ENCODE measurements around the gene PROX2. TPM values are rescaled to one million over a fixed set of nuclear protein-coding genes. Genes with fewer than 3 reads are reported as not detected.

The PROX2 gene
- total RNA-seq, 4 donors from 2014 or later = not detected

GRCh38 chr14:74905595-74906142 is 29.7 kb upstream of the PROX2 start:
- Histone ChIP-seq H3K27ac (peak overlapping the region in 1 of 2 donors; percentile 25), H3K9me3 (no peaks in the 10 kb centered on the region), H3K36me3 (no peaks in the 10 kb centered on the region), H3K4me3 (no peak overlapping the region), H3K4me1 (peaks cover 0 to 10% of the 10 kb centered on the region in 2 donors), H3K27me3 (no peaks in the 10 kb centered on the region)
- DNase-seq = peak; percentile 75 to 78
- TF ChIP-seq, protein P1, sequence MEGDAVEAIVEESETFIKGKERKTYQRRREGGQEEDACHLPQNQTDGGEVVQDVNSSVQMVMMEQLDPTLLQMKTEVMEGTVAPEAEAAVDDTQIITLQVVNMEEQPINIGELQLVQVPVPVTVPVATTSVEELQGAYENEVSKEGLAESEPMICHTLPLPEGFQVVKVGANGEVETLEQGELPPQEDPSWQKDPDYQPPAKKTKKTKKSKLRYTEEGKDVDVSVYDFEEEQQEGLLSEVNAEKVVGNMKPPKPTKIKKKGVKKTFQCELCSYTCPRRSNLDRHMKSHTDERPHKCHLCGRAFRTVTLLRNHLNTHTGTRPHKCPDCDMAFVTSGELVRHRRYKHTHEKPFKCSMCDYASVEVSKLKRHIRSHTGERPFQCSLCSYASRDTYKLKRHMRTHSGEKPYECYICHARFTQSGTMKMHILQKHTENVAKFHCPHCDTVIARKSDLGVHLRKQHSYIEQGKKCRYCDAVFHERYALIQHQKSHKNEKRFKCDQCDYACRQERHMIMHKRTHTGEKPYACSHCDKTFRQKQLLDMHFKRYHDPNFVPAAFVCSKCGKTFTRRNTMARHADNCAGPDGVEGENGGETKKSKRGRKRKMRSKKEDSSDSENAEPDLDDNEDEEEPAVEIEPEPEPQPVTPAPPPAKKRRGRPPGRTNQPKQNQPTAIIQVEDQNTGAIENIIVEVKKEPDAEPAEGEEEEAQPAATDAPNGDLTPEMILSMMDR (IDR thresholded peaks at IDR 0.05) = peak; percentile 82 to 92 (median 85)
- no peak for TF ChIP-seq POLR2A (IDR thresholded peaks at IDR 0.05)
- intact Hi-C loops (cut with DNase I; ENCODE audit: low total_unique reads) = no loop called here

DNA sequence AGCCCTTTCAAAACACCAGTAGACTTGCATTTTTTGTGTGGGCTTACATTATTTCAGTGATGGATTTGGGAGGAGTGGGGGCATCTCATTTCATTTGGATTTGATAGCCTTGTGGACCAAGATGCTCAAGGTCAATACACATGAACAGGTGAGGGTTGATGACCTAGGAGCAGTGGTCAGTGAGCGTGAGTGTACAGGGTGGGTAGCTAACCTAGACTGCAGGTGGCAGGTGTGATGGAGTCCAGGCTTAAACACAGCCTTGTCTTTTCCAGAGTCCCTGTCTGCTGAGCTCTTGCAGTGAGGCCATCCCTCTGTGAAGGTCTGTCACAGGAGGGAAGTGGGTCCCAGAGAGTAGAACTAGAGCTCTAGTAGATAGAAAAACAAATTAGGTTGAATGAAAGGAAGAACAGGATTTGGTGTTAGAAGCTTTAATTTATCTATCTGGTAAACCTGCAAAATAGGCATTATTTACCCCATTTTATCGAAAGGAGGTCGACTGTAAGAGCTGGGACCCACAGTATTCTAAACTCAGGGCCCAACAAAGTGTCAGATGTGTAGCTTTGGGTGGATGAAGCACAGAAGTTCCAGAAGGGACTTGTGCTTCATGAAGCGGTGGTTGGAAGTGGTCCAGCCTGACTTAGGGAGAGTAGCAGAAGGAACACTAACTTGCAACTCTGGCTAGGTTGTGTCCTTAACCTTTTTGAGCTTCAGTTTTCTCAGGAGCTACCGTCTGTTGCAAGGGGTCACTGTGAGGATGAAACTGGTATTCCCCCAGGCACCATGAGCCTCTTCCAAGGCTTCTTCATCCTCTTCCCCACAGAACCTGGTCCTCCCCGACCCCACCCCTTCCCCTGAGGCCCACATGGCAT is 28.9 kb upstream of the PROX2 start:
- no peak for DNase-seq
- Histone ChIP-seq H3K27ac (no peak overlapping the region), H3K9me3 (no peaks in the 10 kb centered on the region), H3K4me1 (peaks cover 0 to 10% of the 10 kb centered on the region in 2 donors), H3K36me3 (no peaks in the 10 kb centered on the region), H3K4me3 (no peak overlapping the region), H3K27me3 (no peaks in the 10 kb centered on the region)
- intact Hi-C loops (cut with DNase I; ENCODE audit: low total_unique reads) = no loop called here
- TF ChIP-seq, protein P1 (IDR thresholded peaks at IDR 0.05) = no peak
- TF ChIP-seq POLR2A (IDR thresholded peaks at IDR 0.05) = no peak

- DNase-seq = no peak
- intact Hi-C loops (cut with DNase I; ENCODE audit: low total_unique reads) = no loop called here
- H3K36me3 ChIP-seq = no peaks in the 10 kb centered on the region
- H3K4me1 ChIP-seq = peaks cover 0 to 9% of the 10 kb centered on the region in 2 donors
- no peaks in the 10 kb centered on the region for H3K9me3 ChIP-seq
- no peak for TF ChIP-seq POLR2A (IDR thresholded peaks at IDR 0.05)
- TF ChIP-seq, protein P1 (IDR thresholded peaks at IDR 0.05) = no peak
- H3K27ac ChIP-seq = no peak overlapping the region
- H3K27me3 ChIP-seq = no peaks in the 10 kb centered on the region
- no peak overlapping the region for H3K4me3 ChIP-seq
These were observed 27.2 kb upstream of the PROX2 start for GRCh38 chr14:74902941-74903705.

GRCh38 chr14:74898694-74899093 is 22.7 kb upstream of the PROX2 start:
- Histone ChIP-seq H3K4me1 (no peaks in the 10 kb centered on the region), H3K27ac (no peak overlapping the region), H3K4me3 (no peak overlapping the region), H3K9me3 (no peaks in the 10 kb centered on the region), H3K36me3 (no peaks in the 10 kb centered on the region), H3K27me3 (no peaks in the 10 kb centered on the region)
- intact Hi-C loops (cut with DNase I; ENCODE audit: low total_unique reads) = no loop called here
- DNase-seq = no peak
- TF ChIP-seq, protein P1 (IDR thresholded peaks at IDR 0.05) = no peak
- no peak for TF ChIP-seq POLR2A (IDR thresholded peaks at IDR 0.05)
